ENCODE data around the gene ARL6IP4.
A peak's percentile ranks its signal among the peaks of the same experiment; 100 is the strongest.

The ARL6IP4 gene

GRCh38 chr12:122965851-122966742, 14.4 kb upstream of the ARL6IP4 start, which contains the start of gene ABCB9:
Gene ABCB9 (minus strand): TSS chr12:122966463. CDS start chr12:122960235, 6,228 bp downstream.
- no peaks in the 10 kb centered on the region for H3K36me3 Mint-ChIP-seq
- peaks cover 6% of the 10 kb centered on the region for H3K4me1 Mint-ChIP-seq
- H3K27ac Mint-ChIP-seq = peak within 1 kb of the TSS; percentile 6
- DNase-seq (ENCODE audit: low spot score in 2 of 2) (peak; percentile 82 to 87), ATAC-seq (ENCODE audit: low read depth) (peak; percentile 95)
- H3K9me3 Mint-ChIP-seq = no peaks in the 10 kb centered on the region
- H3K4me3 Mint-ChIP-seq = peak within 1 kb of the TSS; percentile 82
- no peaks in the 10 kb centered on the region for H3K27me3 Mint-ChIP-seq

GRCh38 chr12:122966743-122967550, 13.5 kb upstream of the ARL6IP4 start:
- H3K4me3 Mint-ChIP-seq = peak overlapping the region; percentile 65
- no peaks in the 10 kb centered on the region for H3K9me3 Mint-ChIP-seq
- peak overlapping the region; percentile 6 for H3K27ac Mint-ChIP-seq
- DNase-seq (ENCODE audit: low spot score in 2 of 2) (no peak), ATAC-seq (ENCODE audit: low read depth) (no peak)
- H3K27me3 Mint-ChIP-seq = no peaks in the 10 kb centered on the region
- peaks cover 6% of the 10 kb centered on the region for H3K4me1 Mint-ChIP-seq
- no peaks in the 10 kb centered on the region for H3K36me3 Mint-ChIP-seq

- no peaks in the 10 kb centered on the region for H3K36me3 Mint-ChIP-seq
- no peaks in the 10 kb centered on the region for H3K9me3 Mint-ChIP-seq
- peaks cover 6% of the 10 kb centered on the region for H3K4me1 Mint-ChIP-seq
- no peak for ATAC-seq (ENCODE audit: low read depth)
- H3K27me3 Mint-ChIP-seq = no peaks in the 10 kb centered on the region
- no peak overlapping the region for H3K27ac Mint-ChIP-seq
- DNase-seq (ENCODE audit: low spot score in 2 of 2) = no peak
- H3K4me3 Mint-ChIP-seq = no peak overlapping the region
Observed at GRCh38 chr12:122968104-122968503, 12.4 kb upstream of the ARL6IP4 start.

GRCh38 chr12:122969676-122970075, 10.8 kb upstream of the ARL6IP4 start:
- Mint-ChIP-seq H3K27ac (no peak overlapping the region), H3K36me3 (no peaks in the 10 kb centered on the region), H3K4me3 (no peak overlapping the region)

GRCh38 chr12:122974274-122974891, 6.1 kb upstream of the ARL6IP4 start:
- Mint-ChIP-seq H3K27ac (peak overlapping the region; percentile 95), H3K36me3 (no peaks in the 10 kb centered on the region), H3K4me1 (peaks cover 10% of the 10 kb centered on the region), H3K27me3 (no peaks in the 10 kb centered on the region), H3K4me3 (peak overlapping the region; percentile 93), H3K9me3 (no peaks in the 10 kb centered on the region)
- ATAC-seq (ENCODE audit: low read depth) (peak; percentile 85), DNase-seq (ENCODE audit: low spot score in 2 of 2) (peak; percentile 92 to 98)

More at GRCh38 chr12:122969676-122970075, 10.8 kb upstream of the ARL6IP4 start:
- Mint-ChIP-seq H3K4me1 (peaks cover 6% of the 10 kb centered on the region), H3K27me3 (no peaks in the 10 kb centered on the region), H3K9me3 (no peaks in the 10 kb centered on the region)
- ATAC-seq (ENCODE audit: low read depth) = no peak
- DNase-seq (ENCODE audit: low spot score in 2 of 2) = no peak

- DNase-seq (ENCODE audit: low spot score in 2 of 2) (peak; percentile 84 to 89), ATAC-seq (ENCODE audit: low read depth) (peak; percentile 82)
- no peaks in the 10 kb centered on the region for H3K9me3 Mint-ChIP-seq
- no peaks in the 10 kb centered on the region for H3K36me3 Mint-ChIP-seq
- peak within 1 kb of the TSS; percentile 95 for H3K27ac Mint-ChIP-seq
- H3K4me3 Mint-ChIP-seq = peak within 1 kb of the TSS; percentile 93
- peaks cover 8% of the 10 kb centered on the region for H3K4me1 Mint-ChIP-seq
- H3K27me3 Mint-ChIP-seq = no peaks in the 10 kb centered on the region
Observed at GRCh38 chr12:122974892-122975789, 5.3 kb upstream of the ARL6IP4 start, which contains the start of gene OGFOD2. Gene OGFOD2 (plus strand): TSS chr12:122975244. CDS start chr12:122975252, 8 bp downstream.

GRCh38 chr12:122975790-122976647, 4.5 kb upstream of the ARL6IP4 start:
- Mint-ChIP-seq H3K36me3 (no peaks in the 10 kb centered on the region), H3K4me1 (peaks cover 9% of the 10 kb centered on the region), H3K9me3 (no peaks in the 10 kb centered on the region), H3K27me3 (no peaks in the 10 kb centered on the region), H3K27ac (peak overlapping the region; percentile 95), H3K4me3 (peak overlapping the region; percentile 93)
- ATAC-seq (ENCODE audit: low read depth) = no peak
- DNase-seq (ENCODE audit: low spot score in 2 of 2) = no peak

- H3K36me3 Mint-ChIP-seq = peaks cover 2% of the 10 kb centered on the region
- ATAC-seq (ENCODE audit: low read depth) (no peak), DNase-seq (ENCODE audit: low spot score in 2 of 2) (no peak)
- peaks cover 12% of the 10 kb centered on the region for H3K4me1 Mint-ChIP-seq
- no peak overlapping the region for H3K27ac Mint-ChIP-seq
- H3K27me3 Mint-ChIP-seq = no peaks in the 10 kb centered on the region
- H3K9me3 Mint-ChIP-seq = no peaks in the 10 kb centered on the region
- peak overlapping the region; percentile 93 for H3K4me3 Mint-ChIP-seq
Observed at GRCh38 chr12:122976648-122976975, 3.9 kb upstream of the ARL6IP4 start.

GRCh38 chr12:122977153-122977552, 3.3 kb upstream of the ARL6IP4 start:
- Mint-ChIP-seq H3K4me3 (no peak overlapping the region), H3K27me3 (no peaks in the 10 kb centered on the region), H3K27ac (no peak overlapping the region), H3K4me1 (peaks cover 16% of the 10 kb centered on the region), H3K36me3 (peaks cover 2% of the 10 kb centered on the region), H3K9me3 (no peaks in the 10 kb centered on the region)
- ATAC-seq (ENCODE audit: low read depth) (no peak), DNase-seq (ENCODE audit: low spot score in 2 of 2) (no peak)

- Mint-ChIP-seq H3K4me1 (peaks cover 16% of the 10 kb centered on the region), H3K36me3 (peaks cover 2% of the 10 kb centered on the region), H3K9me3 (no peaks in the 10 kb centered on the region), H3K4me3 (peak overlapping the region; percentile 25), H3K27ac (no peak overlapping the region), H3K27me3 (no peaks in the 10 kb centered on the region)
- ATAC-seq (ENCODE audit: low read depth) (no peak), DNase-seq (ENCODE audit: low spot score in 2 of 2) (no peak)
Observed at GRCh38 chr12:122977655-122978392, 2.7 kb upstream of the ARL6IP4 start.

GRCh38 chr12:122978507-122978955, 1.9 kb upstream of the ARL6IP4 start:
- H3K9me3 Mint-ChIP-seq = no peaks in the 10 kb centered on the region
- DNase-seq (ENCODE audit: low spot score in 2 of 2) (no peak), ATAC-seq (ENCODE audit: low read depth) (no peak)
- H3K4me1 Mint-ChIP-seq = peaks cover 22% of the 10 kb centered on the region
- peaks cover 4% of the 10 kb centered on the region for H3K36me3 Mint-ChIP-seq
- no peak overlapping the region for H3K4me3 Mint-ChIP-seq
- no peaks in the 10 kb centered on the region for H3K27me3 Mint-ChIP-seq
- H3K27ac Mint-ChIP-seq = no peak overlapping the region

Data from memory B cell (primary cell).